PC-9 (cell line): ENCODE results near the gene CCM2. TPM values are rescaled to one million over a fixed set of nuclear protein-coding genes. Genes with fewer than 3 reads are reported as not detected.

ENCODE experiments used
- BruUV-seq: library from RNA; stranded (reverse); fragments of 400-500 nt; replicated peaks from 2 replicates; lab custom pipeline; 2021; lab: Mats Ljungman, UMichigan
- CTCF ChIA-PET: fragments of 300-600 bp; sonication (Branson Sonifier 250); formaldehyde crosslinking; loops from one replicate; lab custom pipeline; 2022; ENCODE audit warnings: antibody characterized with exemption; lab: Charles Lee
- POLR2A ChIA-PET: fragments of 300-600 bp; sonication (Branson Sonifier 250); formaldehyde crosslinking; loops from one replicate; lab custom pipeline; 2022; ENCODE audit warnings: antibody characterized with exemption; ENCODE audit not compliant: unreplicated experiment; lab: Charles Lee
- DNase-seq, 2 experiments: peaks; one replicate each; pipeline versions ENCODE4 v3.0.0 to v3.0.0-alpha.2; 2015 to 2022; ENCODE audit warnings: mixed read lengths in 1 of 2
- H2AFZ ChIP-seq: fragments of 200-600 bp; sonication (generic); 2 replicates; pipeline ENCODE4 v1.8.1; 2017; ENCODE audit warnings: antibody characterized with exemption
- H3F3A ChIP-seq: fragments of 200-600 bp; sonication (generic); 2 replicates; pipeline ENCODE4 v1.8.1; 2017; ENCODE audit warnings: antibody characterized with exemption, mild to moderate bottlenecking, low read depth; ENCODE audit not compliant: insufficient read depth
- H3K27ac ChIP-seq: fragments of 200-600 bp; sonication (generic); 2 replicates; pipeline ENCODE4 v1.6.1; 2016; ENCODE audit warnings: mixed run types
- H3K27me3 ChIP-seq: fragments of 200-600 bp; sonication (generic); 2 replicates; pipeline ENCODE4 v1.6.1; 2016; ENCODE audit warnings: low read depth, mixed run types; ENCODE audit not compliant: insufficient read depth
- H3K36me3 ChIP-seq: fragments of 200-600 bp; sonication (generic); 2 replicates; pipeline ENCODE4 v1.6.1; 2016; ENCODE audit warnings: low read depth, mixed run types
- H3K4me1 ChIP-seq: fragments of 200-600 bp; sonication (generic); replicated peaks from 2 replicates; pipeline ENCODE4 v1.6.1; 2016; ENCODE audit warnings: mixed run types; ENCODE audit not compliant: insufficient read depth
- H3K4me2 ChIP-seq: fragments of 200-600 bp; sonication (generic); 2 replicates; pipeline ENCODE4 v1.6.1; 2017; ENCODE audit warnings: mixed run types
- H3K4me3 ChIP-seq: fragments of 200-600 bp; sonication (generic); 2 replicates; pipeline ENCODE4 v1.6.1; 2016; ENCODE audit warnings: mixed run types
- H3K79me2 ChIP-seq: fragments of 200-600 bp; sonication (generic); 2 replicates; pipeline ENCODE4 v1.6.1; 2017; ENCODE audit warnings: low read depth, mixed run types
- H3K9me2 ChIP-seq: fragments of 200-600 bp; sonication (generic); 2 replicates; pipeline ENCODE4 v1.8.1; 2017; ENCODE audit warnings: mild to moderate bottlenecking; ENCODE audit not compliant: insufficient read depth
- H3K9me3 ChIP-seq: fragments of 200-600 bp; sonication (generic); 2 replicates; pipeline ENCODE4 v1.8.1; 2016; ENCODE audit warnings: low read depth; ENCODE audit not compliant: insufficient read depth
- H4K20me1 ChIP-seq: fragments of 200-600 bp; sonication (generic); 2 replicates; pipeline ENCODE4 v1.8.1; 2017; ENCODE audit not compliant: insufficient read depth
- CTCF ChIP-seq: fragments of 200-600 bp; sonication (generic); conservative IDR thresholded peaks from 2 replicates; pipeline ENCODE4 v1.6.1; 2017; ENCODE audit warnings: mixed run types, antibody characterized with exemption, mild to moderate bottlenecking, moderate library complexity
- EZH2 ChIP-seq: fragments of 200-600 bp; sonication (generic); IDR thresholded peaks from 2 replicates; pipeline ENCODE4 v1.8.0; 2017; ENCODE audit warnings: antibody characterized with exemption, low read depth
- intact Hi-C: fragments of 100-400 bp; cut with micrococcal nuclease; formaldehyde crosslinking; loops from one replicate; pipeline ENCODE4 v1.10.0; 2022; ENCODE audit not compliant: unreplicated experiment
- total RNA-seq: library from RNA; stranded (reverse); gene quantifications from 2 replicates; pipeline ENCODE4 v1.2.3, GENCODE V29; 2021

The CCM2 gene
- total RNA-seq, 1 experiment from 2014 or later = 54.2 TPM

- no peak for DNase-seq
- no peak for TF ChIP-seq CTCF
- no peak for TF ChIP-seq EZH2
- Histone ChIP-seq H3K27ac (no peak overlapping the region), H3K4me1 (peaks cover 14% of the 10 kb centered on the region), H3K79me2 (no peaks in the 10 kb centered on the region), H4K20me1 (no peaks in the 10 kb centered on the region), H3K9me3 (no peaks in the 10 kb centered on the region), H3K9me2 (no peaks in the 10 kb centered on the region), H3F3A (peaks cover 8% of the 10 kb centered on the region; the same call in 1 of the 2 replicates), H3K27me3 (no peaks in the 10 kb centered on the region), H3K4me2 (no peak overlapping the region), H3K4me3 (no peak overlapping the region), H3K36me3 (no peaks in the 10 kb centered on the region; the same call in 1 of the 2 replicates), H2AFZ (no peak overlapping the region)
- CTCF ChIA-PET = no interaction called here
- POLR2A ChIA-PET = interaction anchor here (0.6 kb wide), 1 partner anchor 73 kb away, joined by 3 read pairs; no protein-coding TSS in a partner anchor
- intact Hi-C loops = no loop called here
- BruUV-seq = no TSS peak
Measured at GRCh38 chr7:45077579-45077978, 77.6 kb downstream of the CCM2 start.

GRCh38 chr7:45078125-45078681, 78.2 kb downstream of the CCM2 start:
- no peaks in the 10 kb centered on the region for H3K9me2 ChIP-seq
- no peak overlapping the region for H3K4me3 ChIP-seq
- no peak; the same call in 1 of the 2 replicates for TF ChIP-seq CTCF
- no peak for TF ChIP-seq EZH2
- H3K27ac ChIP-seq = no peak overlapping the region
- intact Hi-C loops = no loop called here
- ChIA-PET CTCF (no interaction called here), POLR2A (no interaction called here)
- H3K4me2 ChIP-seq = no peak overlapping the region
- peaks cover 10% of the 10 kb centered on the region; the same call in 1 of the 2 replicates for H3F3A ChIP-seq
- no peaks in the 10 kb centered on the region for H3K27me3 ChIP-seq
- no peaks in the 10 kb centered on the region for H3K36me3 ChIP-seq
- no peaks in the 10 kb centered on the region for H3K79me2 ChIP-seq
- BruUV-seq = no TSS peak
- no peaks in the 10 kb centered on the region for H4K20me1 ChIP-seq
- H3K9me3 ChIP-seq = no peaks in the 10 kb centered on the region
- DNase-seq = no peak
- no peak overlapping the region for H2AFZ ChIP-seq
- peaks cover 18% of the 10 kb centered on the region for H3K4me1 ChIP-seq

GRCh38 chr7:45080265-45080957, 80.4 kb downstream of the CCM2 start:
- H3K9me3 ChIP-seq = no peaks in the 10 kb centered on the region
- ChIA-PET POLR2A (no interaction called here), CTCF (no interaction called here)
- H3K79me2 ChIP-seq = no peaks in the 10 kb centered on the region
- H3K36me3 ChIP-seq = no peaks in the 10 kb centered on the region
- H3K9me2 ChIP-seq = no peaks in the 10 kb centered on the region
- H3K4me2 ChIP-seq = no peak overlapping the region
- no peak for DNase-seq
- peaks cover 11% of the 10 kb centered on the region for H3K4me1 ChIP-seq
- no peaks in the 10 kb centered on the region for H4K20me1 ChIP-seq
- no peak overlapping the region for H2AFZ ChIP-seq
- no peak for TF ChIP-seq CTCF
- no peak for TF ChIP-seq EZH2
- no peaks in the 10 kb centered on the region for H3K27me3 ChIP-seq
- peaks cover 7% of the 10 kb centered on the region; the same call in 1 of the 2 replicates for H3F3A ChIP-seq
- BruUV-seq = no TSS peak
- intact Hi-C loops = no loop called here
- no peak overlapping the region for H3K4me3 ChIP-seq
- no peak overlapping the region for H3K27ac ChIP-seq
